NCI-H460 (cell line): ENCODE measurements around the gene FAM13B. TPM values are rescaled to one million over a fixed set of nuclear protein-coding genes. Genes with fewer than 3 reads are reported as not detected.

Experiments used
- DNase-seq: peaks from one replicate; pipeline ENCODE4 v3.0.0-alpha.2; 2016; ENCODE audit warnings: low read depth; ENCODE audit errors: extremely low read depth
- small RNA-seq, 2 experiments: library from RNA; depleted of rRNA; stranded (forward); fragments of <200 nt; gene quantifications; one replicate each; pipeline ENCODE3, GENCODE V24; 2014
- total RNA-seq: library from RNA; depleted of rRNA; stranded (reverse); fragments of >200 nt; shearing (Covaris generic); gene quantifications from 2 replicates; pipeline ENCODE4 v1.2.3, GENCODE V29; 2014; rRNA removed

FAM13B gene
- total RNA-seq, 1 experiment from 2014 or later = 17.7 TPM

GRCh38 chr5:137902408-137903133, 130.3 kb downstream of the FAM13B start:
- no peak for DNase-seq

GRCh38 chr5:137901011-137901817, 131.7 kb downstream of the FAM13B start:
- DNase-seq = no peak

GRCh38 chr5:137899493-137899892, 133.4 kb downstream of the FAM13B start:
- no peak for DNase-seq

- DNase-seq = no peak
These were observed 136.3 kb downstream of the FAM13B start for GRCh38 chr5:137896560-137896959.

GRCh38 chr5:137894586-137894985, 138.3 kb downstream of the FAM13B start:
- DNase-seq = no peak

GRCh38 chr5:137891849-137892248, 141.0 kb downstream of the FAM13B start:
- no peak for DNase-seq

GRCh38 chr5:137890845-137891244, 142.0 kb downstream of the FAM13B start:
- DNase-seq = no peak

GRCh38 chr5:137888863-137889759, 143.8 kb downstream of the FAM13B start, which contains the start of gene PKD2L2:
Gene PKD2L2 (plus strand): TSS chr5:137889457. CDS start chr5:137889492, 35 bp downstream.
- no peak for DNase-seq

- no peak for DNase-seq
These were observed 144.4 kb downstream of the FAM13B start for GRCh38 chr5:137888466-137888862.

Small RNA genes within 50 kb of the gene (small RNA-seq; reads per million reads assigned to genes)
- 0 reads per million in 2 experiments for gene RNU6-1148P

Other genes with a start within 250 kb of the FAM13B start
- gene MYOT, start 165.2 kb downstream of the FAM13B start, total RNA-seq = not detected in 2 replicates
- not detected in 2 replicates for gene PKD2L2, start 143.6 kb downstream of the FAM13B start, total RNA-seq
- not detected in 2 replicates for gene WNT8A, start 51.0 kb upstream of the FAM13B start, total RNA-seq
- 3.3 and 4.6 TPM in 2 replicates for gene NME5, start 106.3 kb upstream of the FAM13B start, total RNA-seq
- 42.3 and 56.1 TPM in 2 replicates for gene BRD8, start 145.6 kb upstream of the FAM13B start, total RNA-seq
- gene KIF20A, start 146.0 kb upstream of the FAM13B start, total RNA-seq = 35.2 and 40.3 TPM in 2 replicates
- 44.4 and 53.1 TPM in 2 replicates for gene CDC23, start 180.2 kb upstream of the FAM13B start, total RNA-seq
- gene GFRA3, start 241.5 kb upstream of the FAM13B start, total RNA-seq = 0.05 TPM in 1 of 2 replicates, not detected in the other